Endothelial cell of umbilical vein (primary cell): ENCODE results near the gene CREM. TPM values are rescaled to one million over a fixed set of nuclear protein-coding genes. Genes with fewer than 3 reads are reported as not detected.

Experiments
- BruUV-seq: library from RNA; stranded (reverse); fragments of 400-500 nt; replicated peaks from 2 replicates; lab custom pipeline; 2021; lab: Mats Ljungman, UMichigan
- CTCF ChIA-PET: fragments of 300-600, 350-600 bp; sonication (Branson Sonifier 250); formaldehyde crosslinking; loops from one replicate; lab custom pipeline; 2021; ENCODE audit warnings: antibody characterized with exemption, inconsistent platforms; lab: Charles Lee
- POLR2A ChIA-PET: fragments of 300-600, 350-600 bp; sonication (Branson Sonifier 250); formaldehyde crosslinking; loops from one replicate; lab custom pipeline; 2021; ENCODE audit warnings: antibody characterized with exemption, inconsistent platforms; lab: Charles Lee
- DNase-seq: peaks from one replicate; pipeline ENCODE4 v3.0.0-alpha.2; 2011; ENCODE audit warnings: low read depth, low spot score
- FAIRE-seq: peaks from 2 replicates; lab custom pipeline; 2011; peaks lifted over from hg19 to GRCh38; lab: Jason Lieb, UNC
- H2AFZ ChIP-seq: 2 replicates; pipeline ENCODE4 v1.6.0; 2012; ENCODE audit warnings: low read depth, low read length, control low read depth, inconsistent platforms
- H3K27ac ChIP-seq: 2 replicates; pipeline ENCODE4 v1.5.1; 2011; ENCODE audit warnings: low read depth, mild to moderate bottlenecking, control low read depth, low read length, moderate library complexity; ENCODE audit not compliant: insufficient read depth
- H3K27me3 ChIP-seq, 2 experiments: 2 replicates each; pipeline versions ENCODE4 v1.6.0 to v1.6.1; 2011; ENCODE audit warnings: low read length in 2 of 2, mixed read lengths in 1 of 2; ENCODE audit not compliant: control insufficient read depth in 2 of 2, insufficient read depth in 2 of 2
- H3K36me3 ChIP-seq, 2 experiments: 2 replicates in 1 of 2; 3 replicates in 1 of 2; pipeline ENCODE4 v1.5.1; 2011; ENCODE audit warnings: low read length in 2 of 2, mild to moderate bottlenecking in 1 of 2, moderate library complexity in 1 of 2; ENCODE audit not compliant: control insufficient read depth in 2 of 2, insufficient read depth in 2 of 2; ENCODE audit errors: extremely low read depth in 1 of 2
- H3K4me1 ChIP-seq: 3 replicates; pipeline ENCODE4 v1.5.1; 2011; ENCODE audit warnings: mild to moderate bottlenecking, low read length; ENCODE audit not compliant: control insufficient read depth, insufficient read depth; ENCODE audit errors: extremely low read depth
- H3K4me2 ChIP-seq: 2 replicates; pipeline ENCODE4 v1.6.1; 2011; ENCODE audit warnings: low read length, control low read depth, mixed read lengths; ENCODE audit not compliant: insufficient read depth
- H3K4me3 ChIP-seq, 3 experiments: fragments of 200-600 bp in 1 of 3; sonication (generic), shearing (Covaris generic) in 1 of 3; replicated peaks in 1 of 3; 2 replicates each; pipeline ENCODE4 v1.5.1; 2011 to 2016; ENCODE audit warnings: control low read depth in 3 of 3, low read length in 3 of 3, mild to moderate bottlenecking in 2 of 3, inconsistent platforms in 1 of 3, low read depth in 1 of 3, moderate library complexity in 1 of 3; ENCODE audit not compliant: insufficient read depth in 1 of 3
- H3K79me2 ChIP-seq: 2 replicates; pipeline ENCODE4 v1.6.0; 2012; ENCODE audit warnings: low read length, inconsistent platforms; ENCODE audit not compliant: control insufficient read depth, insufficient read depth
- H3K9ac ChIP-seq: replicated peaks from 2 replicates; pipeline ENCODE3; 2011; ENCODE audit warnings: low read length, control low read depth; ENCODE audit not compliant: insufficient read depth; ENCODE audit errors: extremely low read depth
- H3K9me1 ChIP-seq: replicated peaks from 3 replicates; pipeline ENCODE4 v1.6.0; 2011; ENCODE audit warnings: mild to moderate bottlenecking, low read length; ENCODE audit not compliant: control insufficient read depth, insufficient read depth; ENCODE audit errors: extremely low read depth
- H3K9me3 ChIP-seq: replicated peaks from 2 replicates; pipeline ENCODE4 v1.5.1; 2012; ENCODE audit warnings: low read length, inconsistent platforms; ENCODE audit not compliant: control insufficient read depth, insufficient read depth
- H4K20me1 ChIP-seq: replicated peaks from 2 replicates; pipeline ENCODE3; 2011; ENCODE audit warnings: mild to moderate bottlenecking, low read length; ENCODE audit not compliant: control insufficient read depth, insufficient read depth; ENCODE audit errors: extremely low read depth
- FOS ChIP-seq: IDR thresholded peaks from 2 replicates; pipeline ENCODE4 v1.6.1; 2011; ENCODE audit warnings: mild to moderate bottlenecking, low read length, moderate library complexity, borderline replicate concordance; ENCODE audit not compliant: insufficient read depth
- GATA2 ChIP-seq: IDR thresholded peaks from 2 replicates; pipeline ENCODE4 v1.7.0; 2011; ENCODE audit warnings: low read depth, mild to moderate bottlenecking, moderate library complexity, mixed read lengths, low read length; ENCODE audit not compliant: insufficient read length, insufficient read depth
- JUN ChIP-seq: IDR thresholded peaks from 2 replicates; pipeline ENCODE4 v1.6.1; 2011; ENCODE audit warnings: borderline replicate concordance, low read depth; ENCODE audit not compliant: insufficient read length, insufficient read depth
- MYC ChIP-seq: IDR thresholded peaks from one replicate; pipeline ENCODE4 v1.6.1; 2011; ENCODE audit warnings: mild to moderate bottlenecking, low read depth, low read length
- POLR2A ChIP-seq: IDR thresholded peaks from 2 replicates; pipeline ENCODE4 v1.6.1; 2012; ENCODE audit warnings: low read depth, mild to moderate bottlenecking, control low read depth, low read length
- dilution Hi-C: fragments of 300-500 bp; cut with MboI; formaldehyde crosslinking; loops from one replicate; pipeline ENCODE4 v1.15.0; 2019; ENCODE audit warnings: low sequenced_read_pairs; ENCODE audit not compliant: extremely low pct_ligation_motif_present
- intact Hi-C: fragments of 100-400 bp; cut with micrococcal nuclease; formaldehyde crosslinking; loops from one replicate; pipeline ENCODE4 v1.10.0; 2022
- microRNA-seq: library from miRNA; unstranded; fragments of <30 nt; microRNA quantifications from one replicate; pipeline ENCODE4 v1.2.0, GENCODE V29; 2021; ENCODE audit warnings: borderline number of aligned reads, borderline replicate concordance
- polyA plus RNA-seq, 4 experiments: library from polyadenylated mRNA; depleted of rRNA in 3 of 4; stranded (reverse) in 3 of 4; unstranded in 1 of 4; fragments of >200 nt; gene quantifications; 2 replicates each; pipeline versions ENCODE4 v1.2.1 to v1.2.3, GENCODE V29; 2011 to 2012; ENCODE audit warnings: missing spikeins in 1 of 4
- small RNA-seq: library from RNA; depleted of rRNA; stranded (forward); fragments of <200 nt; gene quantifications from one replicate; pipeline ENCODE3, GENCODE V24; 2012; ENCODE audit warnings: low replicate concordance, low read depth; ENCODE audit not compliant: insufficient read depth, insufficient read length
- total RNA-seq: library from RNA; stranded (reverse); gene quantifications from 2 replicates; pipeline ENCODE4 v1.2.3, GENCODE V29; 2021
- TF ChIP-seq, protein P1 (sequence below): IDR thresholded peaks from 2 replicates; pipeline ENCODE4 v1.6.1; 2011; ENCODE audit not compliant: insufficient read depth, insufficient read length

The CREM gene
- total and polyA plus RNA-seq, 2 donors (not counting 3 experiments of a cell fraction or from before 2014, with no cell fraction given), result 35.5 to 39.8 TPM

DNA sequence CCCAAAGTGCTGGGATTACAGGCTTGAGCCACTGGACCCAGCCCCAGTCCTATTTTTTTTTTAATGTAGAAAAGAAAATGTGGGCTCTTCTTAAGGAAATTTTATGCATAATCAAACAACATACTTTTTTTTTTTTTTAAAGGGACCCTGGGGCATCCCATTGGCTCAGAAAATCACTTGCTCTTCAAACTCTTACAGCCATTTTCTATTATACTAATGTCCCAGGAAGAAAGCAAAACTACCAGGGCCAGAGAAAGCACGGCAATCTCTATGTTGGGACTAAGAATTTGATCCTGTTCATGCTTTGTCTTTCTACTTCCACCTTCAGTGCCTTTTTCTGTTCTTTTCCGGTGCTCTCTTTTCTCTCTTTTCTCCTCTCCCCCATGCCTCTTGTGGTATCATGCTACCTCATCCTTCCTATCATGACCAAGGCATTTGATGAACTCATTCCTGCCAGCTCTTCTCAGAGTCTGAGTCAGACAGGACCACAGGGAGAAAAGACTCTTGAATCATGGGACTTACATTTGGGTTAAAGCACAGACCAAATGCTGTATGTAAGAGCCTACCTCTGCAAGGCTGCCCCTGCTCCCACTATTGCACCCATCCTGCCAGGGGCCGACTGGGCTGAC, 133.2 kb downstream of the CREM start:
- peak; percentile 71 for TF ChIP-seq FOS
- no peak for TF ChIP-seq POLR2A
- TF ChIP-seq GATA2, result no peak
- TF ChIP-seq, protein P1, sequence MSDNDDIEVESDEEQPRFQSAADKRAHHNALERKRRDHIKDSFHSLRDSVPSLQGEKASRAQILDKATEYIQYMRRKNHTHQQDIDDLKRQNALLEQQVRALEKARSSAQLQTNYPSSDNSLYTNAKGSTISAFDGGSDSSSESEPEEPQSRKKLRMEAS, result no peak
- no peak for TF ChIP-seq JUN
- intact Hi-C loops, result no loop called here
- no peaks in the 10 kb centered on the region for H3K4me1 ChIP-seq
- H3K4me2 ChIP-seq, result no peak overlapping the region
- H3K9me3 ChIP-seq, result no peaks in the 10 kb centered on the region
- no peaks in the 10 kb centered on the region for H3K79me2 ChIP-seq
- H3K36me3 ChIP-seq, result no peaks in the 10 kb centered on the region
- no TSS peak for BruUV-seq
- ChIA-PET CTCF (interaction anchor here (1.4 kb wide), 1 partner anchor 11 kb away, joined by 4 read pairs; no protein-coding TSS in a partner anchor), POLR2A (no interaction called here)
- H2AFZ ChIP-seq, result no peak overlapping the region
- FAIRE-seq (no peak), DNase-seq (no peak)
- no peaks in the 10 kb centered on the region for H3K27me3 ChIP-seq
- no peaks in the 10 kb centered on the region for H3K9me1 ChIP-seq
- dilution Hi-C loops, result no loop called here
- H3K9ac ChIP-seq, result no peak overlapping the region
- no peaks in the 10 kb centered on the region for H4K20me1 ChIP-seq
- H3K27ac ChIP-seq, result no peak overlapping the region
- no peak overlapping the region for H3K4me3 ChIP-seq

DNA sequence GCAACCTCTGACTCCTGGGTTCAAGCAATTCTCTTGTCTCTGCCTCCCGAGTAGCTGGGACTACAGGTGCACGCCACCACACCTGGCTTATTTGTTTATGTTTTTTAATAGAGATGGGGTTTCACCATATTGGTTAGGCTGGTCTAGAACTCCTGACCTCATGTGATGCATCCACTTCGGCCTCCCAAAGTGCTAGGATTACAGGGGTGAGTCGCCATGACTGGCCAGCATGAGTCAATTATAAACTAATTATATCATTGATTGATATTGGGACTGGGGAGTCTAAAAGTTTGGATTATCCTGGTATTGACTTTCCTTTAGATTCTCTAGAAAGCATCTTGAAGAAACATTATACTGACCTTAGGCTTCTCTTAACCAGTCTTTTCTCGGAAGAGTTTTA, 135.8 kb downstream of the CREM start:
- dilution Hi-C loops (no loop called here), intact Hi-C loops (no loop called here)
- no peaks in the 10 kb centered on the region for H3K4me1 ChIP-seq
- no peaks in the 10 kb centered on the region for H3K9me1 ChIP-seq
- H3K4me3 ChIP-seq, result no peak overlapping the region
- H3K4me2 ChIP-seq, result no peak overlapping the region
- H3K9me3 ChIP-seq, result no peaks in the 10 kb centered on the region
- DNase-seq (no peak), FAIRE-seq (no peak)
- no peaks in the 10 kb centered on the region for H3K36me3 ChIP-seq
- H4K20me1 ChIP-seq, result no peaks in the 10 kb centered on the region
- no peaks in the 10 kb centered on the region for H3K27me3 ChIP-seq
- H2AFZ ChIP-seq, result no peak overlapping the region
- H3K79me2 ChIP-seq, result no peaks in the 10 kb centered on the region
- BruUV-seq, result no TSS peak
- ChIA-PET POLR2A (no interaction called here), CTCF (no interaction called here)
- H3K9ac ChIP-seq, result no peak overlapping the region
- TF ChIP-seq MYC (no peak), FOS (peak; percentile 11)
- no peak overlapping the region for H3K27ac ChIP-seq

Small RNA genes lying within 50 kb of the gene (microRNA-seq; reads per million reads assigned to microRNA genes)
- gene MIR3611, result 1.9 reads per million

Small RNA genes lying within 50 kb of the gene (small RNA-seq; reads per million reads assigned to genes)
- gene MIR3611, result not detected
- gene RNU6-1167P, result not detected
- not detected for gene RNU6-794P
- gene RNU7-77P, result not detected

Other genes starting within 250 kb of the CREM start
- gene CUL2, start 36.5 kb upstream of the CREM start, total RNA-seq, result 45.3 and 47.5 TPM in 2 replicates
- gene CUL2, start 36.5 kb upstream of the CREM start, polyA plus RNA-seq, result 8.6 and 11.6 TPM in 2 replicates
- gene CCNY, start 209.7 kb downstream of the CREM start, total RNA-seq, result 99.3 and 107 TPM in 2 replicates
- gene CCNY, start 209.7 kb downstream of the CREM start, polyA plus RNA-seq, result 38.9 and 61.5 TPM in 2 replicates